Measurements from ENCODE around the gene ABCC3.

GRCh38 chr17:50722746-50723145 is 88.1 kb downstream of the ABCC3 start:
- no peak for TF ChIP-seq GATA2 (IDR thresholded peaks at IDR 0.05; ENCODE audit: low read depth, low read length)
- no peak for TF ChIP-seq GATA3 (IDR thresholded peaks at IDR 0.05; ENCODE audit: low read depth, low read length)
